ENCODE results near the gene RNF225. TPM values are rescaled to one million over a fixed set of nuclear protein-coding genes. Genes with fewer than 3 reads are reported as not detected.

Gene RNF225
- total and polyA plus RNA-seq, 10 of the 15 experiments (the other 5 are each of a cell fraction or from before 2014, with no cell fraction given): 0.27 to 0.28 TPM; not detected in 8

DNA sequence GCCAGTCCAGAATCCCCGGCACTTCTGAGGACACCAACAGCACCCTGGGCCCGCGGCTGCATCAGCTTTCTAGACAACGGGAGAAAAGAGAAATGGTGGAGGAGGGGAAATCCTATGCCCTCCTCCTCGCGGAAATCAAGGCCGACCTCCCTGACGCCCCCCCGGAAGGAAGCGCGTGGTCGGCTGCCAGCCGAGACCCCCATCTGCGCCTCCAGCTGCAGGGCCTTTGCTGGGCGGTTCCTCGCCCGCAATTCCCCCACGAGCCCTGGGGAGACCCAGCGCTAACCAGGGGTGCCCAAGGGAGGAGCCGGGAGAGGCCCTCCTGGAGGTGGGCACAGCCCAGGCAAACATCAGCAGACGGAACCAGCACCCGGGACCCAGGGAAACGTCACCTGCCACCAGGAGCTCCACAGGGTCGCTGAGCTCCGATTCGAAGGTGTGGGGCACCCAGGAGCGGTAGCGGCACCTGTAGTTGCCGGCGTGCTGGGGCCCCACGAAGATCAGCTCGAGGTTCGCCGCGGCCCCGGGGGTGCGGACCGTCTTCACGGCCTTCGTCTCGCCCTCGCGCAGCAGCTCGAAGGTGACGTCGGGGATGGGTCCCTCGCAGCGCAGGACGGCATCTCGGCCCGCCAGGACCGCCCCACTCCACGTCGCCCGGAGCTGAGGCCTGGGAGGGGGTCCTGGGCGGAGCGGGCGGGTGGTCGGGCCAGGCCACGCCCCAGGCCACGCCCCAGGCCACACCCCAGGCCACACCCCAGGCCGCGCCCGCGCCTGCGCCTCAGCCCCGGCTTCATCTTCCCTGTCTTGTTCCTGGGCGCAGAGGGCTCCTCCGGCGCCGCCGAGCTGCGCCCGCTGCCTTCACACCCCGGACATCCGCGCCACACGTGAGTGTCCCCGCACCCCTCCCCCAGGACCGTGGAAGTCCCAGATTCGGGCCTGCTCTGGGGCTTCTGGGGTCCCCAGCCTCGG is 48.2 kb upstream of the RNF225 start:
- no peaks in the 10 kb centered on the region for H3K27me3 ChIP-seq (replicated peaks in 1 of 2; ENCODE audit: control insufficient read depth in 2 of 2, insufficient read depth in 2 of 2, low read length in 1 of 2)
- CTCF ChIA-PET: interaction anchor here (0.6 to 2.6 kb wide), 8 partner anchors 14 to 882 kb away, joined by 3 to 13 read pairs (median 4); partner anchors contain the start of genes ZBTB45, ZNF497 and ZSCAN22
- no peaks in the 10 kb centered on the region for H3K36me3 ChIP-seq (ENCODE audit: control insufficient read depth in 2 of 2, insufficient read depth in 2 of 2, low read length in 1 of 2)
- peak overlapping the region; percentile 86 for H3K4me2 ChIP-seq (ENCODE audit: control insufficient read depth, insufficient read depth)
- H3K4me1 ChIP-seq (ENCODE audit: control insufficient read depth, insufficient read depth, low read length): 0 out of 2 replicates have a peak, but pooled peaks cover 3% of the 10 kb centered on the region
- RAD21 ChIA-PET (ENCODE audit: unreplicated experiment): interaction anchor here (1.0 to 3.6 kb wide), 4 partner anchors 15 to 174 kb away, joined by 3 to 18 read pairs (median 6); partner anchors contain the start of genes ZNF497 and ZSCAN22
- in situ Hi-C loops (cut with MboI) (no loop called here), intact Hi-C loops (cut with micrococcal nuclease; ENCODE audit: unreplicated experiment) (no loop called here)
- BruUV-seq (replicated peaks): TSS peak; percentile 95
- POLR2A ChIA-PET: interaction anchor here (0.6 to 3.6 kb wide), 14 partner anchors 9 to 431 kb away, joined by 3 to 37 read pairs (median 4); partner anchors contain the start of genes TRIM28, ZNF417, ZNF497 and ZNF584
- H3K9me3 ChIP-seq (replicated peaks; ENCODE audit: control insufficient read depth, insufficient read depth, low read length): no peaks in the 10 kb centered on the region
- peak overlapping the region; percentile 87 for H3K4me3 ChIP-seq
- H4K20me1 ChIP-seq (ENCODE audit: control insufficient read depth, insufficient read depth): no peaks in the 10 kb centered on the region
- DNase-seq (ENCODE audit: low read depth, low spot score) (no peak), ATAC-seq (peak; percentile 98), FAIRE-seq (no peak)
- peak overlapping the region; percentile 93 for H2AFZ ChIP-seq (ENCODE audit: control insufficient read depth, low read depth, low read length)
- 23% methylated on average over 63 of the region's 82 CpGs for WGBS (ENCODE audit: insufficient coverage, insufficient replicate concordance, low lambda C conversion rate, missing lambda C conversion rate)
- H3K9ac ChIP-seq (ENCODE audit: control insufficient read depth, insufficient read depth, low read length): peak overlapping the region; percentile 68
- SMC1A ChIA-PET (ENCODE audit: uncharacterized antibody, unreplicated experiment): interaction anchor here (1.1 to 3.0 kb wide), 6 partner anchors 14 to 41 kb away, joined by 3 to 17 read pairs (median 4); partner anchors contain the start of genes ZNF497 and ZSCAN22
- H3K27ac ChIP-seq (ENCODE audit: control insufficient read depth, insufficient read depth): peak overlapping the region; percentile 44; the same call in 1 of the 2 replicates
- no peaks in the 10 kb centered on the region; the same call in 1 of the 2 replicates for H3K79me2 ChIP-seq (ENCODE audit: control insufficient read depth, insufficient read depth, low read length)
- TF ChIP-seq CHD1 (IDR thresholded peaks at IDR 0.05; ENCODE audit: low read depth, low read length) (no peak), JUND (IDR thresholded peaks at IDR 0.05; ENCODE audit: low read depth, low read length) (no peak), MTA3 (IDR thresholded peaks at IDR 0.05; ENCODE audit: borderline replicate concordance, low read length) (no peak), YY1 (IDR thresholded peaks at IDR 0.05; ENCODE audit: low read depth, low read length) (0 out of 2 replicates have a peak, but pooled peaks have one; percentile 29), BHLHE40 (IDR thresholded peaks at IDR 0.05; ENCODE audit: borderline replicate concordance in 1 of 2, low read depth in 2 of 2, low read length in 1 of 2) (peak; percentile 96), BACH1 (IDR thresholded peaks at IDR 0.05; ENCODE audit: borderline replicate concordance) (peak; percentile 68; the same call in 1 of the 2 replicates), SMARCA5 (IDR thresholded peaks at IDR 0.05) (peak; percentile 23; the same call in 1 of the 2 replicates), HCFC1 (IDR thresholded peaks at IDR 0.05; ENCODE audit: low read length) (no peak), TCF12 (IDR thresholded peaks at IDR 0.05; ENCODE audit: low read depth, low read length) (0 out of 2 replicates have a peak, but pooled peaks have one; percentile 4), NKRF (conservative IDR thresholded peaks at IDR 0.05) (peak; percentile 76), LARP7 (IDR thresholded peaks at IDR 0.05) (peak; percentile 76; the same call in 1 of the 2 replicates), ZNF24 (IDR thresholded peaks at IDR 0.05) (peak; percentile 66; the same call in 1 of the 2 replicates), POLR2AphosphoS5 (IDR thresholded peaks at IDR 0.05; ENCODE audit: low read length) (peak; percentile 54; the same call in 1 of the 2 replicates), SP1 (IDR thresholded peaks at IDR 0.05; ENCODE audit: low read depth, low read length) (peak; percentile 62), PKNOX1 (IDR thresholded peaks at IDR 0.05) (0 out of 2 replicates have a peak, but pooled peaks have one; percentile 13), NFXL1 (IDR thresholded peaks at IDR 0.05; ENCODE audit: borderline replicate concordance) (no peak), IKZF1 (conservative IDR thresholded peaks at IDR 0.05) (peak; percentile 96), DPF2 (IDR thresholded peaks at IDR 0.05) (peak; percentile 55; the same call in 1 of the 2 replicates), ZNF274 (IDR thresholded peaks at IDR 0.05; ENCODE audit: insufficient read depth, insufficient read length) (no peak)
